HS-27A (cell line): Measurements from ENCODE around the gene SACM1L.

Experiments
- DNase-seq: peaks from one replicate; pipeline ENCODE4 v3.0.0-alpha.2; 2012; ENCODE audit warnings: low read depth, missing footprints

Gene SACM1L

GRCh38 chr3:45688882-45689786 is at the start of gene SACM1L:
Gene SACM1L, plus strand, starts transcription at chr3:45689396. Its CDS starts 70 bp downstream, at chr3:45689466.
- DNase-seq = peak; percentile 98

DNA sequence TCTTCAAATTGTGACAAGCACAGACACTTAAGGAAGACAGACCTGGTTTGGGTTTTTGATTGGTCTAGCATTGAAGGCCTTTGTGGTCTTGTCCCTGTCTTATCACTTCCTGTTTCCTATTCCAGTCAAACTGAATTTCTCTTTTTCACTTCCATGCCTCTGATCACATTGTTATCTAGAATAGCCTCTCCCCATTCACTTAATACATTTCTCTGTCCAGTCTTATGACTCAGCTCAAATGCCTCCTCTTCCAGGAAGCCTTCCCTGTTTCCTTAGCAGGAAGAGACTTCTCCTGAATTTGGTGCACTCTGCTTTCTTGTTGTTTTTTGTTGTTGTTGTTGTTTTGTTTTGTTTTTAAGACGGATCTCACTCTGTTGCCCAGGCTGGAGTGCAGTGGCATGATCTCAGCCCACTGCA is 49.1 kb upstream of the SACM1L start:
- no peak for DNase-seq

- no peak for DNase-seq
Measured at GRCh38 chr3:45640724-45641361, 48.4 kb upstream of the SACM1L start.

DNA sequence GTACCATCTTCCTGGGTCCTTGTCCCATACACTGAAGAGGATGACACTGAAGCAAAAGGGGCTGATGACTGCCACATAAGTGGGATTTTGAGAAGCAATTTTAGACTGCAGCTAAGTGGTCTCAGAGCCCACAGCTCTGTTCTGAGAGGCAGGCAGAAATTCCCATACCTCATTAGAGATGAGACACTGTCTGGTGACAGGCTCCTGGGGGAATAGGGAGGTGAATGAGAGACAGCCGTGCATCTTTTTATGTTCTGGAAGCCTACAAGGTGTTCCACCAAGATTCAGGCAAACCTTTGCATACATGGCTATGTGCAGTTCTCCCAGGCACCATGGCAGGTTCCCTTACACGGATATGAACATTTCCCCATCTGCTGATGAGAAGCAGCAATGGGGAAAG is 47.4 kb upstream of the SACM1L start:
- DNase-seq = no peak

GRCh38 chr3:45642731-45643152 is 46.5 kb upstream of the SACM1L start:
- no peak for DNase-seq

- DNase-seq = peak; percentile 67
Measured at GRCh38 chr3:45644063-45644790, 45.0 kb upstream of the SACM1L start.

GRCh38 chr3:45644791-45645201 is 44.4 kb upstream of the SACM1L start:
- peak; percentile 91 for DNase-seq

DNA sequence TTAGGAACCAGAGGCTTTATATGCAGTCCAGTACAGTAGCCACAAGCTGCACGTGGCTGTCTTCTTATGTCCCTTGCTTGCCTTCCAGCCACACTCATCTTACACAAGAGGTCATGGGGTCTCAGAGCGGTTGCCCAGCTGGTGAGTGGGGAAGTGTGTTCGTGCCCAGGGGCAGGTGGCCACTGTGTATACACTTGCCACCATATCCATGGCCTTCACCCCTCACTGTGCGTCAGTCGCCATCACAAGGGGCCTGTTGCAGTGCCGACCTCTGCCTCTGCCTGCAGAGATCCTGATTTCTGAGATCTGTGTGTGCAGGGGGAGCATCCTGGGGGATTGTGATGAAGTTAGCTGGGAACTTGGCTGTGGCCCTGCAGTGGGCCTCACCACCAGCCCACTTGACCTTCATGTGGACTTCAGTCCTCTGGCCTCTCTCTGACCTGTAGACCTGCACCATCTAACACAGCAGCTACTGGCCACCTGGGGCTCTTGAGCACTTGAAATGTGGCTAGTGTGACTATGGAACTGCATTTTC is 43.1 kb upstream of the SACM1L start:
- DNase-seq = no peak

DNA sequence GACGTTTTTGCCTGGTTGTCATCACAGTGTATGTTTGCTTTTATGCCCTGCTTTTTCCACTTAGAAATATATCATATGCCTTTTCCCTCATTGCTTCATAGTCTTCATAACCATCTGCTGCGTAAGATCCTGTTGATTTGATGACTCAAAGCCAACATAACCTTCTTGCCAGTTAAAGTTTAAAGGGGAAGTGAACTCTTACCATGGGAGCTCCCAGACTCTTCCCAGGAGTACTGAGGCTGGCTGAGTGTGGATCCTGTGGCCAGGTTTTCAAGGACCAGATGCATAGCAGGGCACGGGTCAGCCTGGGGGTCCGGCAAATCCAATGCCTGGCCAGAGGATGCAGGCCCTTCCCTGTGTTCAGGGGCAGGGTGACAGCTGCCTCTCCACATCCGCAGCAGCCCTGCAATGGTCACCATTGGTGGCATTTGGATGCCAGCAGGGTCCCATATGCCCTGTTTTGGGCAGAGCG is 42.0 kb upstream of the SACM1L start:
- DNase-seq = peak; percentile 66

GRCh38 chr3:45653205-45653604 is 36.0 kb upstream of the SACM1L start:
- no peak for DNase-seq

- DNase-seq = no peak
Measured at GRCh38 chr3:45654397-45654944, 34.7 kb upstream of the SACM1L start.

DNA sequence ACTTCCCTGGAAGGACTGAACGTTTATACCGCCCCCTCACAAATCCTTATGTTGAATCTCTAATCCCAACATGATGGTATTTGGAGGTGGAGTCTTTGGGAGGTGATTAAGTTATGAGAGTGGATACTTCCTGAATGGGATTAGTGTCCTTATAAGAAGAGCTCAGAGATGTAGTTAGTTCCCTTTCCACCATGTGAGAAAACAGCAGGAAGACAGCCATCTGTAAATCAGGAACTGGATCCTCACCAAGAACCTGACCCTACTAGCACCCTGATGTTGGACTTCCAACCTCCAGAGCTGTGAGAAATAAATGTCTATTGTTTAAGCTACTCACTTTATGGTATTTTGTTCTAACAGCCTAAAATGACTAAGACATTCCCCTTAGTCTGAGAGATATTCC is 33.3 kb upstream of the SACM1L start:
- DNase-seq = no peak

DNA sequence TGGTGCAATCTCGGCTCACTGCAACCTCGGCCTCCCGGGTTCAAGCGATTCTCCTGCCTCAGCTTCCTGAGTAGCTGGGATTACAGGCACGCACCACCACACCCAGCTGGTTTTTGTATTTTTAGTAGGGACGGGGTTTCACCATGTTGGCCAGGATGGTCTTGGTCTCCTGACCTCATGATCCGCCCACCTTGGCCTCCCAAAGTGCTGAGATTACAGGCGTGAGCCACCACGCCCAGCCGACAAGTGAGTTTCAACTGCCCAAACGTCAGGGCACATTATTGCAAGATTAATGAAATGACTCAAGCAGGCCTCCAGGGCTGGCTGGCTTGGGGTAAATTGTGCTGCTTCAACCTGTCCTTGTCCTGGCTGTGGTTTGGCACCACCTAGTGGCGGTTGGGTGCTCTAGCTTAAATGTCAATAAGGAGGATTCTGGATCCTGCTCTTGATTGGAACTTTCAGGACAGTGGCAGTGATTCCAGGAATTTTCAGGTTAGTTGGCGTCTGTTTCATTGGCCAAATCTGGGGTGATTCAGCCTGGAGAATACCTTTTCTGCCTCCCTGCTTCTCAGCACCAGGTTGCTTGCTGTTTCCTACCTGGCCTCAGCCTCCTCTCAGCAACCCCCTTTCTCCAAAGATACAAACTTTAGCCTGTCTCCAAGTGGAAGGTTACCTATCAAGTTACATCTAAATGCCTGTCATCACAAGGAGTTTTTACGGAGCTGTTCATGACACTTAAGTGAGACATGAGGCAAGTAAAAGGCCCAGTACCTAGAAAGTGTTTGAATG is 32.4 kb upstream of the SACM1L start:
- DNase-seq = peak; percentile 92

- DNase-seq = no peak
Measured at GRCh38 chr3:45657853-45658252, 31.3 kb upstream of the SACM1L start.

GRCh38 chr3:45659661-45660566 is 29.3 kb upstream of the SACM1L start:
- peak; percentile 82 for DNase-seq

- DNase-seq = no peak
Measured at GRCh38 chr3:45660567-45660901, 28.7 kb upstream of the SACM1L start.

- no peak for DNase-seq
Measured at GRCh38 chr3:45664578-45664977, 24.6 kb upstream of the SACM1L start.

GRCh38 chr3:45665101-45665572 is 24.1 kb upstream of the SACM1L start:
- no peak for DNase-seq

DNA sequence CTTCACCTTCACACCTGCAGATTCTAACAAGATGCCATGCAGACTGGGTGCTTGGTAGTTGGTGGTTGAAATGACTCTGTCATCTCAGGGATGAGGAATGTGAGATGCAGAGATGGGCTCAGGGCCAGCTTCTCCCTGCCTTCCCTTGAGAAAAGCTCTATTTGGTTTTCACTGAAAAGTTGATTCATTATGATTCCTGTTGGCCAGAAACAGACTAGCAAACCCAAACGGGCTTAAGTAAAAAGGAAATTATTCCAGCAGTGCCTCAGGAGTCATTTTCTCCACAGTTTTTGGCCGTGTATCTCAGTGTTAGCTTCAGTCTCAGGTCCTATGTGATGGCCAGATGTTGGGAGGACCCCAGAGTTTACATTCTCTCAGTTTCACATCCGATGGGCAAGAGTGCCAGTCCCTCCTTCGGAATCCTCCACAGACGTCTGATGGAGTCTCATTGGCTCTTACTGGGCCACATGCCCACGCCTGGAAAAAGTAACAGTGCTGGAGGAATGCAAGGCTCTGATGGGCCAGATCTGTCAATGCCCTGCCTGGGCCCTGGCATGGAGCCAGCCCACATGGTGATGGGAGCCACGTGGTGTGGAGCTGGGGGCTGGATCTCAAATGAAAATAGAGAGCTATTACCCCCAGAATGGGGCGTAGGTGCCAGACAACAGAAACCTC is 22.3 kb upstream of the SACM1L start:
- DNase-seq = peak; percentile 92
